Right lobe of liver (tissue), 6 donors: ENCODE data around the gene RNF208. TPM values are rescaled to one million over a fixed set of nuclear protein-coding genes. Genes with fewer than 3 reads are reported as not detected.

Experiments
- ATAC-seq, 4 donors: fragments of 200-7000 bp; cut with Tn5 transposase; one replicate each; pipeline ENCODE4 v1.9.1; 2020; ENCODE audit warnings: mild to moderate bottlenecking in 4 of 4, moderate library complexity in 4 of 4
- DNase-seq, 3 donors: peaks; one replicate each; pipeline ENCODE4 v3.0.0-alpha.2; 2020
- H3K27ac ChIP-seq, 3 donors: fragments of 200-600 bp; one replicate each; pipeline ENCODE4 v1.8.0; 2022
- H3K27me3 ChIP-seq, 2 donors: fragments of 200-600 bp; one replicate each; pipeline ENCODE4 v1.8.0; 2022
- H3K36me3 ChIP-seq, 4 donors: fragments of 200-600 bp; sonication (generic) in 1 of 4; one replicate each; pipeline versions ENCODE4 v1.5.1 to v1.8.0; 2017 to 2022; ENCODE audit warnings: control low read depth in 1 of 4
- H3K4me1 ChIP-seq, 4 donors: fragments of 200-600 bp; sonication (generic) in 1 of 4; one replicate each; pipeline versions ENCODE4 v1.5.1 to v1.8.0; 2017 to 2022; ENCODE audit warnings: control low read depth in 1 of 4
- H3K4me3 ChIP-seq, 3 donors: fragments of 200-600 bp; one replicate each; pipeline ENCODE4 v1.8.0; 2022
- H3K9me3 ChIP-seq, 4 donors: fragments of 200-600 bp; sonication (generic) in 1 of 4; one replicate each; pipeline versions ENCODE4 v1.5.1 to v1.8.0; 2017 to 2022; ENCODE audit warnings: control low read depth in 1 of 4
- CTCF ChIP-seq, 4 donors: fragments of 200-600 bp in 3 of 4; fragments of 450-650 bp in 1 of 4; IDR thresholded peaks; one replicate each; pipeline versions ENCODE4 v1.5.1 to v1.8.0; 2016 to 2022; ENCODE audit warnings: antibody characterized with exemption in 4 of 4, mild to moderate bottlenecking in 2 of 4
- POLR2A ChIP-seq: fragments of 450-650 bp; IDR thresholded peaks from one replicate; pipeline ENCODE4 v1.6.1; 2017; ENCODE audit warnings: antibody characterized with exemption, mild to moderate bottlenecking
- WGBS: methylation state at CpG from one replicate; pipeline ENCODE4 v1.1.6; 2018; ENCODE audit warnings: low coverage, low lambda C conversion rate; ENCODE audit not compliant: insufficient coverage; ENCODE audit errors: missing lambda C conversion rate; 5-methylcytosine and 5-hydroxymethylcytosine counted together
- intact Hi-C, 2 donors: fragments of 100-400 bp; cut with DNase I; formaldehyde crosslinking; loops; one replicate each; pipeline versions ENCODE4 v1.11.2 to v1.14.1; 2022
- total RNA-seq, 6 experiments: library from RNA; depleted of rRNA in 2 of 6; stranded (reverse); fragments of >200 nt in 2 of 6; fragmentation: NEBNext Ultra II Directional in 3 of 6; extraction: Animal tissue kit (Norgen Biotek cat#: 25700) in 3 of 6; gene quantifications; one replicate each; pipeline versions ENCODE4 v1.1.0 to v1.2.4, GENCODE V29; 2016 to 2023
- donor health status: DM: no; HTN: yes; CAD: no.
- donor health status: DM: no; HTN: no; CAD: no.
- donor health status: DM: no; HTN: no; CAD: no.
- donor health status: DM: no; HTN: yes; CAD: no.
- donor health status: DM: no; HTN: yes; CAD: no.

The RNF208 gene
- total RNA-seq, 6 experiments from 2014 or later = 3.5 to 12.2 (median 4.5) TPM

- no peak for TF ChIP-seq CTCF (IDR thresholded peaks at IDR 0.05)
- no peak for TF ChIP-seq POLR2A
- H3K4me1 ChIP-seq = no peaks in the 10 kb centered on the region
- intact Hi-C loops = loop anchor here in 1 of 2 donors (5.0 kb wide), 1 partner anchor 57 kb away; the partner anchor contains the start of gene SLC34A3
- H3K27ac ChIP-seq = no peak overlapping the region
- DNase-seq (no peak), ATAC-seq (no peak)
- no peaks in the 10 kb centered on the region for H3K9me3 ChIP-seq
- peaks cover 0 to 4% of the 10 kb centered on the region in 2 donors for H3K27me3 ChIP-seq
- peaks cover 0 to 10% (median 6%) of the 10 kb centered on the region in 4 donors for H3K36me3 ChIP-seq
- WGBS = no CpG with 5 or more reads among the region's 33 CpGs
- no peak overlapping the region for H3K4me3 ChIP-seq
Observed at GRCh38 chr9:137175345-137175961, 46.6 kb downstream of the RNF208 start.

GRCh38 chr9:137174722-137175293 lies 47.2 kb downstream of the RNF208 start:
- ATAC-seq = no peak
- H3K36me3 ChIP-seq = peaks cover 0 to 4% (median 1%) of the 10 kb centered on the region in 4 donors
- H3K4me3 ChIP-seq = no peak overlapping the region
- intact Hi-C loops = loop anchor here in 1 of 2 donors (5.0 kb wide), 1 partner anchor 57 kb away; the partner anchor contains the start of gene SLC34A3
- TF ChIP-seq CTCF (IDR thresholded peaks at IDR 0.05) = no peak
- peaks cover 0 to 10% of the 10 kb centered on the region in 2 donors for H3K27me3 ChIP-seq
- H3K4me1 ChIP-seq = peaks cover 0 to 3% (median 0%) of the 10 kb centered on the region in 4 donors
- no peak for DNase-seq
- WGBS = no CpG with 5 or more reads among the region's 34 CpGs
- no peaks in the 10 kb centered on the region for H3K9me3 ChIP-seq
- no peak overlapping the region for H3K27ac ChIP-seq

- no peaks in the 10 kb centered on the region for H3K9me3 ChIP-seq
- DNase-seq (no peak), ATAC-seq (no peak)
- peaks cover 0 to 11% (median 0%) of the 10 kb centered on the region in 4 donors for H3K4me1 ChIP-seq
- no peak overlapping the region for H3K27ac ChIP-seq
- H3K4me3 ChIP-seq = no peak overlapping the region
- TF ChIP-seq CTCF (IDR thresholded peaks at IDR 0.05) = no peak
- no peak for TF ChIP-seq POLR2A
- no peaks in the 10 kb centered on the region for H3K36me3 ChIP-seq
- intact Hi-C loops = no loop called here
- WGBS = 79% methylated on average over 6 of the region's 45 CpGs
- H3K27me3 ChIP-seq = peaks cover 0 to 16% of the 10 kb centered on the region in 2 donors
Observed at GRCh38 chr9:137173796-137174664, 48.0 kb downstream of the RNF208 start.

- peaks cover 0 to 18% (median 0%) of the 10 kb centered on the region in 4 donors for H3K4me1 ChIP-seq
- no peak overlapping the region for H3K27ac ChIP-seq
- H3K36me3 ChIP-seq = no peaks in the 10 kb centered on the region
- ATAC-seq = no peak
- H3K4me3 ChIP-seq = no peak overlapping the region
- TF ChIP-seq CTCF (IDR thresholded peaks at IDR 0.05) (no peak), POLR2A (no peak)
- 32% methylated on average over 6 of the region's 21 CpGs for WGBS
- intact Hi-C loops = no loop called here
- H3K27me3 ChIP-seq = peaks cover 0 to 25% of the 10 kb centered on the region in 2 donors
- H3K9me3 ChIP-seq = no peaks in the 10 kb centered on the region
- DNase-seq = no peak
Observed at GRCh38 chr9:137172901-137173795, 48.9 kb downstream of the RNF208 start.
